Tibial nerve (tissue), 3 donors: Measurements from ENCODE around the gene ZNF770.

Experiments
- CTCF ChIP-seq, 5 experiments: fragments of 200-600 bp in 3 of 5; fragments of 450-650 bp in 2 of 5; sonication (generic) in 3 of 5; IDR thresholded peaks; one replicate each; pipeline ENCODE4 v1.5.1; 2016 to 2019; ENCODE audit warnings: antibody characterized with exemption in 5 of 5, mild to moderate bottlenecking in 3 of 5, moderate library complexity in 2 of 5
- POLR2A ChIP-seq, 2 donors: fragments of 450-650 bp; IDR thresholded peaks; one replicate each; pipeline ENCODE4 v1.6.1; 2017; ENCODE audit warnings: antibody characterized with exemption in 2 of 2, mild to moderate bottlenecking in 2 of 2, moderate library complexity in 2 of 2

GRCh38 chr15:34973512-34973911, 14.6 kb downstream of the ZNF770 start:
- TF ChIP-seq CTCF (IDR thresholded peaks at IDR 0.05) (no peak), POLR2A (IDR thresholded peaks at IDR 0.05) (no peak)
